Spleen (tissue), 3 donors: Measurements from ENCODE around the gene IL6R.

ENCODE experiments used
- POLR2A ChIP-seq, 3 donors: fragments of 450-650 bp; IDR thresholded peaks; one replicate each; pipeline ENCODE4 v1.5.1; 2017; ENCODE audit warnings: antibody characterized with exemption in 3 of 3, mild to moderate bottlenecking in 1 of 3
- POLR2AphosphoS5 ChIP-seq, 3 donors: sonication (generic); formaldehyde crosslinking; IDR thresholded peaks; one replicate each; pipeline ENCODE4 v1.5.1; 2017; ENCODE audit warnings: antibody characterized with exemption in 3 of 3

DNA sequence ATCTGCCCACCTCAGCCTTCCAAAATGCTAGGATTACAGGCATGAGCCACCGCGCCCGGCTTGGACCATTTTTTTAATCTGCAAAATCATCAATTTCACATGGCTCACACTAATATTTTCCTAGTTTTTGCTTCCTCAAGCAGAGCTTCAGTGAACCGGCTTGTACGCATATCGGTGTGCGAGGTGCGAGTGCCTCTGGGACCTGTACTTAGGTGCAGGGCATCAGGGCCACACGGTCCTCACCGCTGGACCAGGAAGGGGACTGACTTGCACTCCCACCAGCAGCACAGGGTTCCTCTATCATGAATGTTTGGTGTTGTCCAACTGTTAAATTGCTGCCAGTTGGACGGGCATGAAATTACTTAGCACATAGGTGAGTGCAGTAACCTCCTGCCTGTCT, 112.5 kb downstream of the IL6R start:
- TF ChIP-seq POLR2AphosphoS5 (IDR thresholded peaks at IDR 0.05) (no peak), POLR2A (IDR thresholded peaks at IDR 0.05) (no peak)
